ENCODE measurements around the gene CCR5. TPM values are rescaled to one million over a fixed set of nuclear protein-coding genes. Genes with fewer than 3 reads are reported as not detected.
A peak's percentile ranks its signal among the peaks of the same experiment; 100 is the strongest.

Gene CCR5
- total and polyA plus RNA-seq, 2 of the 8 experiments (the other 6 are each of a cell fraction or from before 2014, with no cell fraction given), result not detected

DNA sequence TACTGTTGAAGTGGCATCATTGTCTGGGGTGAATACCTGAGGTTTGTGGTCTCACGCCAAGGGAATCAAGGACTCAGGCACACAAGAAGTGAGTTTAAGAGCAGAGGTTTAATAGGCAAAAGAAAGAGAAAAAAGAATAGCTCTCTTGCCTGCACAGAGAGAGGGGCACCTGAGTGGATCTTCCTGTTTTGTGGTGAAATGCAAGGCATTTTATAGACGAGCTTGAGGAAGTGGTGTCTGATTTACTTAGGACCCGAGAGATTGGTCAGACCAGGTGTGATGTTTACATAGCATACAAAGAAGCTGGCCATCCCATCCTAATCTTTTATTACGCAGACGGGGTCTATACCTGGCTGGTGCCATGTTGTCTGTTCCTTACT, 13.2 kb downstream of the CCR5 start:
- H3K27ac ChIP-seq (ENCODE audit: low read depth, low read length), result no peak overlapping the region
- CTCF ChIA-PET (ENCODE audit: partially characterized antibody), result interaction anchor here (0.6 to 1.8 kb wide), 6 partner anchors 9 to 517 kb away, joined by 3 to 4 read pairs (median 3); no protein-coding TSS in a partner anchor
- H2BK120ac ChIP-seq (replicated peaks; ENCODE audit: low read depth, low read length), result no peak overlapping the region
- H2BK20ac ChIP-seq (ENCODE audit: low read length), result no peak overlapping the region
- peak overlapping the region; percentile 75; the same call in 1 of the 2 replicates for H2AFZ ChIP-seq (ENCODE audit: low read length)
- no peak overlapping the region for H2BK15ac ChIP-seq (ENCODE audit: low read length)
- FAIRE-seq, result no peak
- H3K79me1 ChIP-seq (ENCODE audit: low read depth, low read length), result no peaks in the 10 kb centered on the region
- H3K23ac ChIP-seq (ENCODE audit: insufficient read length), result no peak overlapping the region
- no peak overlapping the region for H2BK5ac ChIP-seq (ENCODE audit: low read depth, low read length)
- no peak overlapping the region for H4K5ac ChIP-seq (ENCODE audit: insufficient read length, low read depth, low read length)
- no peaks in the 10 kb centered on the region for H3K79me2 ChIP-seq (ENCODE audit: control insufficient read depth in 1 of 2, insufficient read depth in 2 of 2, low read length in 2 of 2)
- no peak overlapping the region for H3K9ac ChIP-seq (replicated peaks in 1 of 4; ENCODE audit: extremely low read depth in 1 of 4, low read depth in 3 of 4, low read length in 3 of 4)
- no peak overlapping the region for H2AK5ac ChIP-seq (ENCODE audit: low read depth, low read length)
- H4K20me1 ChIP-seq (replicated peaks in 1 of 2; ENCODE audit: control insufficient read depth in 1 of 2, insufficient read depth in 2 of 2, low read length in 2 of 2), result no peaks in the 10 kb centered on the region
- no peak overlapping the region for H3K14ac ChIP-seq (ENCODE audit: insufficient read length)
- H3K4me1 ChIP-seq (replicated peaks in 1 of 4; ENCODE audit: control insufficient read depth in 3 of 4, insufficient read depth in 4 of 4, low read length in 3 of 4), result peaks cover 0 to 14% (median 6%) of the 10 kb centered on the region in 4 experiments; a peak in 5 of 7 replicates
- no peak overlapping the region for H3K4me2 ChIP-seq (ENCODE audit: insufficient read depth in 1 of 2, low read depth in 2 of 2, low read length in 2 of 2)
- no peak overlapping the region for H4K91ac ChIP-seq (replicated peaks; ENCODE audit: insufficient read length, low read length)
- no peak overlapping the region for H3K4me3 ChIP-seq (ENCODE audit: extremely low read depth in 1 of 4, insufficient read depth in 2 of 4, low read depth in 3 of 4, low read length in 4 of 4)
- TF ChIP-seq FOSL1 (IDR thresholded peaks at IDR 0.05; ENCODE audit: insufficient read depth, low read depth, low read length) (no peak), EP300 (IDR thresholded peaks at IDR 0.05; ENCODE audit: borderline replicate concordance in 1 of 2, low read depth in 2 of 2, low read length in 2 of 2) (no peak), BCL11A (IDR thresholded peaks at IDR 0.05; ENCODE audit: low read depth in 2 of 2, low read length in 2 of 2) (no peak), NRF1 (IDR thresholded peaks at IDR 0.05; ENCODE audit: low read depth, low read length) (no peak), KDM1A (IDR thresholded peaks at IDR 0.05; ENCODE audit: borderline replicate concordance, low read length) (no peak), GABPA (IDR thresholded peaks at IDR 0.05; ENCODE audit: borderline replicate concordance, insufficient read depth, low read length) (no peak), CHD1 (IDR thresholded peaks at IDR 0.05; ENCODE audit: low read depth, low read length) (no peak), HDAC2 (IDR thresholded peaks at IDR 0.05; ENCODE audit: borderline replicate concordance in 1 of 2, low read depth in 2 of 2, low read length in 2 of 2) (no peak)
- TF ChIP-seq, protein P1, sequence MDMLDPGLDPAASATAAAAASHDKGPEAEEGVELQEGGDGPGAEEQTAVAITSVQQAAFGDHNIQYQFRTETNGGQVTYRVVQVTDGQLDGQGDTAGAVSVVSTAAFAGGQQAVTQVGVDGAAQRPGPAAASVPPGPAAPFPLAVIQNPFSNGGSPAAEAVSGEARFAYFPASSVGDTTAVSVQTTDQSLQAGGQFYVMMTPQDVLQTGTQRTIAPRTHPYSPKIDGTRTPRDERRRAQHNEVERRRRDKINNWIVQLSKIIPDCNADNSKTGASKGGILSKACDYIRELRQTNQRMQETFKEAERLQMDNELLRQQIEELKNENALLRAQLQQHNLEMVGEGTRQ (IDR thresholded peaks at IDR 0.05; ENCODE audit: low read length), result no peak
- POLR2A ChIA-PET (ENCODE audit: partially characterized antibody), result no interaction called here
- no peak for DNase-seq (ENCODE audit: low read depth in 1 of 2, low spot score in 2 of 2)
- H3K36me3 ChIP-seq (ENCODE audit: control insufficient read depth in 2 of 4, insufficient read depth in 4 of 4, low read length in 3 of 4), result no peaks in the 10 kb centered on the region
- no peaks in the 10 kb centered on the region for H3K23me2 ChIP-seq (ENCODE audit: low read depth, low read length)
- 92% methylated on average over 5 of the region's 5 CpGs; no CpG with 5 or more reads in 1 of the 2 experiments for WGBS, 2 experiments (ENCODE audit: extremely low coverage in 1 of 2, insufficient coverage in 1 of 2, insufficient read length in 1 of 2, insufficient replicate concordance in 2 of 2, low coverage in 1 of 2, low lambda C conversion rate in 2 of 2, missing lambda C conversion rate in 1 of 2)
- H3K27me3 ChIP-seq (replicated peaks in 1 of 4; ENCODE audit: control insufficient read depth in 3 of 4, extremely low read depth in 1 of 4, insufficient read depth in 3 of 4, low read length in 3 of 4), result no peaks in the 10 kb centered on the region
- H3K18ac ChIP-seq (ENCODE audit: extremely low read depth, low read length), result no peak overlapping the region
- H4K8ac ChIP-seq (ENCODE audit: extremely low read depth, insufficient read depth, low read length), result no peak overlapping the region
- no peak overlapping the region for H2BK12ac ChIP-seq (ENCODE audit: low read depth, low read length)
- H3K4ac ChIP-seq (replicated peaks; ENCODE audit: insufficient read length, low read depth, low read length), result no peak overlapping the region
- no peaks in the 10 kb centered on the region for H3K9me3 ChIP-seq (ENCODE audit: insufficient read depth in 2 of 2, low read depth in 1 of 2, low read length in 1 of 2)
- no peak overlapping the region for H3K56ac ChIP-seq (replicated peaks; ENCODE audit: insufficient read length, low read depth, low read length)
